GM18909 (cell line): Measurements from ENCODE around the gene CAMK2A.
A peak's percentile ranks its signal among the peaks of the same experiment; 100 is the strongest.

ENCODE experiments used
- ATAC-seq: cut with Tn5 transposase; IDR thresholded peaks from one replicate; pipeline ENCODE4 v1.9.1; 2021; ENCODE audit warnings: mild to moderate bottlenecking; ENCODE audit not compliant: unreplicated experiment, poor library complexity

CAMK2A gene

DNA sequence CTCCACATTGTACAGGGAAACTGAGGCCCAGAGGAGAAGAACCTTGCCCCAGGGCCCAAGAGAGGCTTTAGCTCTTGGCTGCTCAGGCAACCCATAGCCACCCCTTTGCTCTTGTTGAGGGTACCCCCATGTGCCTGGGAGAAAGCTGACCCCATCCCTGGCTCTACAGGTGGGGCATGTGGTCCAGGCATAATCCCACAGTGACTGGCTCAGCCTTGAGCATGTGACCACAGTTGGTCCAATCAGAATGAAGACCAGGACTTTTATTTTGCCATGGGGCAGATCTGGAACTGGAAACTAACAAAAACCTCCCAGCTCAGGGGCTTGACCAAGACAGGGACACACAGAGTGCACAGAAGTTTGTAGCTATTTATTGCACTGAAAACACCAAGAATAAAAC is 70.4 kb downstream of the CAMK2A start:
- no peak for ATAC-seq

DNA sequence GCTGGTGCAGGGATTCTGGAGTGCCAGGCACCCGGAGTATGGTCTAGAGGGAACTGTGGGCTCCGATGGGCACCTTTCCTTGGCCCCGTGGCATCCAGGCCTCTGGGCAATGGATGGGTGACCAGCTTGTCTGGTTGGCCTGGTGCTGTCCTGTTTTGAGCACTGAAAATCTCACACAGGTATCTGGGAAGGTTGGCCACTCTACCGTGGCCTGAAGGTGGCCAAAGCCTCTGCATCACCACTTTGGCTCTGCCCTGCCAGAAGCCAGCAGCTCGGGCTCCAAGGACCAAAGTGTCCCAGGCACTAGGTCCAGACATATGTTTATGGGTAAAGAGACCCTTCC is 70.9 kb downstream of the CAMK2A start:
- no peak for ATAC-seq

DNA sequence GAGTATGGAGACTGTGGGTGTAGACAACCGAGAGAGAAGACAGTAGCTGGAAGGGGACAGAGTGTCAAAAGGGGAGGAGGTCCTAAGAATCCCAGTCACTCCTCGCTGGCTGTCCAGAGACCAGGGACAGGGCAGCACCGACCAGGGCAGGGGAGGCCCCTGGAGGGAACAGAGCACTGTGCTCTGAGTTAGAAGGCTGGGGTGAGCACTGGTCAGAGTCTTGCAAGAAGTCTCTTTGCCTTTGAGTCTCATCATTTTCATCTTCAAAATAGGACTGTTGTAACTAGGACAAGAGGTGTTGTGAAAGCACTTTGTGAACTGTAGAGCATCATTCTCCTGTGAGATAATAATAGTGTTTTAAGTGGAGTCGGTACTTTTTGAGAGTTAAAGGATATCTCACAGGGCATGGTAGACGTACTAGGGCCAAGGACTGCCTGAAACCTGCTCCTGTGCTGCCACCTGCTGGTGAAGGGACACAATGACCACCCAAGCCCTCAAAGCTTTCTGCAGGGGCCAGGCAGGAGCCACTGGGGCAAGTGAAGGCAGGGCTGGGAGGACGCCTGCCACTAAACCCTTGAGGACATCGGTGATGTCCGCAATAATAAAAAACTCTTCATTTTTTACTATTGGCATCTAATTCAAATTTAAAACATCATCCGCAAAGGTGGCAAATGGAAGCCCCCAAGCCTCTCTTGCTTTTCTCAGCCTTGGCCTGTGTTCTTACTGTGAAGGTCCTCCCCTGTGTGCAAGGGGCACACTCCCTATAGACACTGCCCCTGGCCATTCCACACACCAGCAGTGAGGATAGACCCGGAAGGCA is 71.5 kb downstream of the CAMK2A start:
- peak; percentile 84 for ATAC-seq

DNA sequence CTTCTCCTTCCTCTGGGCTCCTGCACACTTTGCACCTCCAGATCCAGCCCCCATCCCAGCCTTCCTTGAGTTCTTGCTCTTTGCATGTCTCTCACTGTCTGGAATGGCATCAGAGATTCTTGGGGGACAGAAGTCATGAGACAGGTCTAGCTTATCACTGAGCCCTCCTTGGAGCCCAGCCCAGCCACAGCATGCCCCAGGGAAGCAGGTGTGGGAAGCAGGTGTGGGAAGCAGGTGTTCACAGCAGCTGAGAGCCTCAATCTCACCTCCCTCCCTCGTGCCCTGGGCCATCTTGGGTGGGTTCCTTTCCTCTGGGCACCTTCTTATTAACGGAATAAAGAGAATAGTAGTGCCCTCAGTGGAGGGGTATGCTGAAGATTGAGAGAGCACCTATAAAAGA is 72.5 kb downstream of the CAMK2A start:
- no peak for ATAC-seq

DNA sequence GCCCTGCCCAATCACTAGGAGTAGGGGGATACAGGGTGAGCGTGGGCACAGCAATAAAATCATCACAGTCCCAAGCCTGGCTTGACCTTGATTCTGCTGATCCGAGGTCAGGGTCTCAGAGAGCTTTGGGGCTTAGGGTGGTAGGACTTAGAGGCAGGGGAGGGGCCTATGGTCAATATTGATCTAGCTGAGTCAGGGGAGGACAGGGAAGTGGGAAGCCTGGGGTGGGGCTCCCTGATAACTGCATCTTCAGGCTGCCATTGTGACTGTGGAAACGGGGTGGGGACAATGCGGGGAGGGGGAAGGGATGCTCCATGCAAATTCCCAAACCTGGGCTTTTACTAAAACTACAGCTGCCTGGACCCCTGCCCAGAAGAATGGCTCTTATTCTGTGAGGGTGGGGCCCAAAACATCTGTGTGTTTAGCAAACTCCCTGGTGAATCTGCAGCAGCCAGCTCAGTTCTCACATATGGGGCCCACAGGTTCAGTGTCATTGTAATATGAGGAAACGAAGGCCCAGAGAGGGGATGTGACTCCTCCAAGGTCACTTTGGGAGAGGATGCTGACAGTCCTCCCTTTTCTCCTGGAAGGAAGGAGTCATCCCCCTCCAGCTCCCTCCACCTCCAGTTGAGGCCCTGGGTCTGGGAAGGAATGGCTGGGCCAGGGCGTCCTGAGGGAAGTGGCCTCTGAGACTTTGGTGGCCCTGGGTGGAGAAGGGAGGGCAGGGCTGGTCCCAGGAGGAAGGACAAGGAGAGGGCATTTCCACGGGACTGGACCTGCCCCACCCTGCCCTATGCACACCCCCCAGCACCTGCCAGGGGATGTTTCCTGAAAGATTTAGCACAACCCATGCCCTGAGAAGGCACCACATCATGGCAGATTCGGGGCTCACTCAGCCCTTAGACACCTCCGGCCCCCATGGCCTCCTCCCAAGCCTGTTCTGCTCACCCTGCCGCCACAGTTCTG is 73.3 kb downstream of the CAMK2A start:
- ATAC-seq: no peak

DNA sequence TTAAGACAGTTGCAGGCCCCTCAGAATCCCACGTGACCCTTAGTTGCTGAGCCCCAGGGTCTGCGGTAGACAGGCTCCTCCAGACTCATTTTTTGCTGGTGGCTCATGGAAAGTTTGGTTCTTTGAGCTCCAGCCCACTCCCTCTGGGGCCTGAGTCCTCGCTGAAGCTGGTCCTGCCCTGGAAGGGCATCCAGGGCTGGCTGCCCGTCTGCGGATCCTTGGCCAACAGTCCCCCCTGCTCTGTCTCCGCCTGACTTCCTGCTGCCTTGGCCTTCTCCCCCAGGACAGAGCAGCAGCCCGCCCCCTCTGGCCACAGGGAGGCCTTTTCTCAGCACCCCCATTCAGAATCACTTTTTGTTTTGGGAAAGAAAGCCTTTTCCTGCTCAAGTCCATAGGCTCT is 75.3 kb downstream of the CAMK2A start:
- ATAC-seq: no peak

DNA sequence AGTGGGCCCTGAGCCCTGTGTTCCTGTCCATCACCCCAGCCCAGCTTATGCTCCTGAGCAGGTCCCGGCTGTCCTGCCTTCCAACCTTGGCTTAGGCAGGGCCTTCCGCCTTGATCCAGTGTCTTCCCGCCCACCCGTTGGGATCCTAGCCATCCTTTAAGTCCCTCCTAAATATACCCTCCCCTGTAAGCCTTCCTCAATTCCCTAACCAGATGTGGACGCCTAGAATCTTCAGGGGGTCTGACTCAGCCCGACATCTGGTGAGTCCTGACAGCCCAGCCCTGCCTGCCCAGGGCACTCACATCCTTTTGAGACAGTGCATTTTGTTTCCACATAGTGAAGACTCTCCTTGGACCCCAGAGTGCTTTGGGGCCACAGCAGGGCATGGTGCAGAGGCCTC is 76.0 kb downstream of the CAMK2A start:
- ATAC-seq: no peak

DNA sequence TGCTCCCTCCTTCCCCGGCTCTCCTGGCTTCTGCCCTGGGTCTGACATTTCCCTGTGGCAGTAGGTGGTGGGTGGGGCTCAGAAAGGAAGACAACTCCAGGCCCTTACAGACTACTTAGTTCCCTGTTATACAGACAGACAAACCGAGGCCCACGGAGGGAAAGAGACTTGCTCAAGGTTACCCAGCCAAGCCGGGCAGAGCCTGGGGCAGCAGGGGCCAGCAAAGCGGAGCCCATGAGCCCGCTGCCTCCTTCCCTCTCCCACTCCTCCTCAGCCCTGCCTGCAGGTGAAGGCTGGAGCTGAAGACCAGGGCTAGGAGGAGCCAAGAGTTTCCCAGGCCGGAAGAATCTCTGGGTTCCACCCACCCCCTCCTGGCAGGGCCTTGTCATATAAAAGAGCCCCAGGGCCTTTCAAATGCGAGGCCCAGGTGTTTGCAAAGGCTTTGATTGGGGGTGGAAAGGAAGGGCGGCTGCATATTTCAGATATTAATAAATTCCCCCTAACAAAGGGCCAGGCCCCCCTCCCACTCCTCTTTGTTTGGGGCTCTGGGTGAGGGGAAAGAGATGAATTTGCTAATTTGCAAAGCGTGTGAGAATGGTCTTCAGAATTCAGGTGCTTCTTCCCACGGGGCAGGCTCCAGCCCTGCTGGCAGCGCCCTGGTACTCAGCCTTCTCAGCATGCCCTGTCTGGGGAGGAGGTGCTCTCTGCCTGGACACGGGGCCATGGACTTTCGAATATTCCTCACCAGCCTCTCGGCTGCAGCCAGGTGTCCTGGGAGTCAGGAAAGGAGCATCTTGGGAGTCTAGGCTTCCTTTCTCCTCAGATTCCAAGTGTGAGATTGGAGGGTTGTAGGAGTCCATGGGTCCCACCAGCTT is 78.2 kb downstream of the CAMK2A start:
- no peak for ATAC-seq

DNA sequence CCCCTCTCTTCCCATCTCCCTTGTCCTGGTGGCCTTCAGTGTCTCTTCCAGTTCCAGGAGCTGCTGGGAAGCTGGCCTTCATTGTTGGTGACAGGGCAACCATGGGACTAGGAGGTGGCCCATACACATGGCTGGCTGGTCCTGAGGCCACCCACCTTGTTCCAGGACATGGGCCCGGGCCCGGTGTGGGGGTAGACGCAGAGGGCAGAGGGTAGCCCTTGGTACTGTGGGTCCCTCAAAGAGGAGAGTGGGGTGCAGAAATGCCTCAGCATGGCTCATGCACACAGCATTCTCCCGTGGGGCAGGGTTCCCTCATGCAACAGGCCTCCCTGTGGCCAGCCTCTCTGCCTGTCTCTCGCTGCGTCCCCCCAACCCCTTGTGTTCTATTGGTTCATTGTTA is 78.9 kb downstream of the CAMK2A start:
- ATAC-seq: no peak

DNA sequence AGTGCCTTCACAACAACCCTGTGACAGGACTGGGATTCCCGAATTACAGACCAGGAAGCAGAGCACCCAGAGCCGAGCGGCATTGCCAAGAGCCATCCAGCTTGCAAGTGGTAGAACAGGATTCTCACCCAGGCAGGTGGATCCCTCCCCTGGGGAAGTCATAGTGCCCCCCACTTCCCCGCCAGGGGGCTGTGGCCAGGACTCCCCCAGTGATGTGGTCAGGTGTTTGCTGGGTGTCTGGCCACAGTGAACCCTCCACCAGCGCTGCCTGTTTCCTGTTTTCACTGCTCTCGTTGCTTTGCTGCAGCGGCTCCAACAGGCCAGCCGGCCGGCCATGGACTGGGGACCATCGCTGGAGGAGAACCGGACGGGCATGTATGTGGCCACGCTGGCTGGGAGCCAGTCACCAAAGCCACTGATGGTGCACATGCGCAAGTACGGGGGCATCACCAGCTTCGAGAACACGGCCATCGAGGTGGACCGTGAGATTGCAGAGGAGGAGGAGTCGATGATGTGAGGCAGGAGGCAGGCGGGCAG is 80.4 kb downstream of the CAMK2A start:
- ATAC-seq: no peak

DNA sequence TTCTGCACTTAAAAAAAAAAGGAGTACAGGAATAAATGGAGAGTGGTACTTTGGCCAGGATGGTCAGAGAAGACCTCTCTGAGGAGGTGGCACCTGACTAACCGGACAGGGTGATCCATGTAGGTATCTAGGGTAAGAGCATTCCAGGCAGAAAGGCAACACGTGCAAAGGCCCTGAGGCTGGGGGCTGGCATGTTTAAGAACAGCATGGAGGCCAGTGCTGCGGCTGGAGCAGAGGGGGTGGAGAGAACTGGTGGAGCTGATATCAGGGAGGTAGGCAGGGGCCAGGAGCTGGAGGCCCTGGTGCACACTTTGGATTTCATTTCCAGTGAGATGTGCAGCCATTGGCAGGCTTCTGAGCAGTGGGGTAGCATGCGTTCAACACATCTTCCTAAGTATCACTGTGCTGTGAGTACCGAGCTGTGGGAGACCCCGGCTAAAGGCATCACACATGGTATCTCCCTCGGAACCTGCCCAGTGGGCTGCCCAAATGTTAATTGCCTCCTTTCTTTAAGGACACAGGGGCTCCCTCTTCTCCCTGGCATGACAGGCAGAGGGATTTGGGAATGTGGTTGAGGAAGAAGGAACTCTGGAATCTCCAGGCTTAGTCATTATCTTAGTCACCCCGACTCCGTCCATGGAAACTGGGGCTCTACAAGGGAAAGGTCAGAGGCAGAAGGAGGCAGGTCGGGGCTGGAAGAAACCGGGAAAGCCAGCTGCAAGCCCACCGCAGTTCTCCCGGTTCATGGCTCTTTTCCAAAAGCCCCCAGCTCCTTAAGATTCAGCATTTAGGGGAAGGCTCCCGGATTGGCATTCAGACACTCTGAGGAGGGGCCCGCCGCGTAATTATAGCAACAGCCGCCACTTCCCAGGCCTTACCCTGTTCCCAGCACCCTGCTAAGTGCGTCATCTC is 81.1 kb downstream of the CAMK2A start:
- ATAC-seq: no peak

DNA sequence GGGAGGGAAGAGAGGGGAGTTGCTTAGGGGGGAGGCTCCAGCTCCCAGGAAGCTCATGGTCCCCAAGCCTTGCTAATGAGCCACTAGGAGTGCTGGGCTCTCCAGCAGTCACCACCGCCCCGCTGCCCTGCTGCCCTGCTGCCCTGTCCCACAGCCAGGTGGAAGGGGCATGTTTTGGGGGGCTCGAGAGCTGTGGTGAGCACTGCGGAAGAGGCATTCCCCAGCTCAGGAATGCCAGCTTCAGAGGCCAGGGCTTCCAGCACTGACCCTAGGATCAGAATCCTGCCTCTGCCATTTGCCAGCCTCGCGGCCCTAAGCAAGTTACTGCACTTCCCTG is 82.8 kb downstream of the CAMK2A start:
- ATAC-seq: no peak

DNA sequence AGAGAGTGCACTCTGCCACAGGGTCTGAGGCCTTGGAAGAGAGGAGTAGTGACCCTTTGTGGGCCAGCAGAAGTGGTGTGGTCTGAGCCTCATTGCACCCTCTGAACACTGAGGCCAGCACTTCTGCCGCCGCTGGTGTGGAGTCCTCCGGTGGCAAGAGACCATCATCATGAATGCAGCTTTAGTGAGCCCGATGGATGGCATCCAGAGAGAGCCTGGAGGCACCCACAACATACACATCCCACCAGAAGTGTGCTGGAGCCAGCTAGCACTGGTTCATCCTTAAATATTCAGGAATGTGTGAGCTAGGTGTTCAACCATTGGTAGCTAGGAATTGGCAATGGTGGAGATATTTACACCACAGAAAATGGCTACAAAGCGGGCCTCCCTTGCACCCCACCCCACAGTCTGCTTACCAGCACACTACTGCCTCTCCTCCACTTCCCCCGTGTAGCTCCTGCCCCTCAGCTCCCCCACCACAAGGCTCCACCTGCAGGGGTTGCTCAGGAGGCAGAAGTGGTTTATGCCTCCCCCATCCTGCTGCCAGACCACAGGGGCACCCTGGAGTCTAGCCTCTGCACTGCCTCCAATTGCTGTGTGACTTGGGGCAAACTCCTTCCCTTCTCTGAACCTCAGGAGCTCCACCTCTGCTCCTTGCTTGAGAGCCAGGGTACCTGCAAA is 83.3 kb downstream of the CAMK2A start:
- ATAC-seq: no peak

DNA sequence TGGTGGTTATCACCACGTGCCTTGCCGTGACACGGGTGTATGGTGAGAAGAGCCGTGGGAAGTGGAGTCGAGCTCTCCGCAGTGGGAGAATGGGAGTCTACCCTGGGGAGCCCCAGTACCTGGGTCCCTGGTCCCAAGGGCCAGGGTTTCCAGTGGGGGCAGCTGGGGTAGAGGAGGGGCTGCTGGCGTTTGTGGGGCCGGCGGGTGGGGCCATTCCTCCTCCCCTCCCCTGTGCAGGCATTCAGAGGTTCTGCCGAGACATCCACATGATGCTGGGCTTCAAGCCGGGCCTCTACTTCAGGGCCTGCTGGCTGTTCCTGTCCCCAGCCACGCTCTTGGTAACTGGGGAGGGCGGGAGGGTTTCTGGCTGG is 85.0 kb downstream of the CAMK2A start:
- ATAC-seq: no peak

DNA sequence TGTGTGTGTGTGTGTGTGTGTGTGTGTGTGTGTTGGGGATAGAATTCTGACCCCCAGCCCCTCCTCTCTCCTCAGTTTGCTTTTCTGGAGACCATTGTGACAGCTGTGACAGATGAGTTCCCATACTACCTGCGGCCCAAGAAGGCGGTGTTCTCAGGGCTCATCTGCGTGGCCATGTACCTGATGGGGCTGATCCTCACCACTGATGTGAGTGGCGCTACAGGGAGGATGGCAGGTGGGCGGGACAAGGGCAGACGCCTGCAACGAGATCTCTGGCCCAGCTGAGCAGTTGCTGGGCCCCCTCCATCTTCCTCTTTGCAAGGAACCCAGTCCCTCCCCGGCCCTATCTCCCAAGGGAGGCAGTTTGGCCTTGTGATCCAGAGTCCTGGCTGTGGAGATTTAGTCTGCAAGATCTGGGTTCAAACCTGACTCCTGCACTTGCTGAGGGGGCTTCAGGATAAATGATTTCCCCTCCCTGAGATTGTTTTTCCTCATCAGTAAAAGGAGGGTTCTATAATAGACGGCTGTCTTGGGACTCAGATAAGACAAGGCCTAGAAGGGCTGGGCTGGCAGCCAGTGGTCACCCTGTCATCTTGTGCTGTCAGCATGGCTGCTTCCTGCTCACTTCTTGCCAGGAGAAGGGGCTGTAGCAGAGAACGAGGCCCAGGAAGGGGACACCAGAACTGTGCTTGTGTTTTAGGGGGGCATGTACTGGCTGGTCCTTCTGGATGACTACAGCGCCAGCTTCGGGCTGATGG is 85.6 kb downstream of the CAMK2A start:
- no peak for ATAC-seq

DNA sequence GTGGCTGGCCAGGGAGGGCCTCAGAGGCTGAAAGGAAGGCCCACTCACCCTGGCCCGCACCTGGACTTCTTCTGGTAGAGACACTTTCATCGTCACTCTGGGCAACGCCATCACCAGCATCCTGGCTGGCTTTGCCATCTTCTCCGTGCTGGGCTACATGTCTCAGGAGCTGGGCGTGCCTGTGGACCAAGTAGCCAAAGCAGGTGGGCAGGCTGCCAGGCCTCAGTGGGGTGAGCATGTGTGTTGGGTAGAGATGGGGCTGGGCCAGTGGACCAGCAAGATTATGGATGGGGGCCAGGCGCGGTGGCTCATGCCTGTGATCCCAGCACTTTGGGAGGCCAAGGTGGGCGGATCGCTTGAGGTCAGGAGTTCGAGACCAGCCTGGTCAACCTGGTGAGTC is 87.1 kb downstream of the CAMK2A start:
- ATAC-seq: no peak

DNA sequence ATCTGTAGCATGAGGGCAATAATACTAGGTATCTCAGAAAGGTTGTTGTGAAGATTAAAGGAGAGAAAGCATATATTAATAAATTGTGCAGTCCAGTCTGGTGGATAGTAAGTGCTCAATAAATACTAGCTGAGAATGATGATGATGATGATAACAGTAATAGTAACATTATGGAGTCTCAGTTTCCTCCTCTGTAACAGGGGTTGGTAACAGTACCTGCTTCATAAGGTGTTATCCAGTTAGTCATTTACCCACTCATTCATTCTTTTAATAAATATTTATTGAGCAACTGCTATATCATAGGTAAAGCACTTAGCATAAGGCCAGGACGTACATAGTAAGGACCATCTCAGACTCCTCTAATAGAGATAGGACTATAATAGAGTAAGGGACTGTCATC is 92.1 kb downstream of the CAMK2A start:
- ATAC-seq: no peak

DNA sequence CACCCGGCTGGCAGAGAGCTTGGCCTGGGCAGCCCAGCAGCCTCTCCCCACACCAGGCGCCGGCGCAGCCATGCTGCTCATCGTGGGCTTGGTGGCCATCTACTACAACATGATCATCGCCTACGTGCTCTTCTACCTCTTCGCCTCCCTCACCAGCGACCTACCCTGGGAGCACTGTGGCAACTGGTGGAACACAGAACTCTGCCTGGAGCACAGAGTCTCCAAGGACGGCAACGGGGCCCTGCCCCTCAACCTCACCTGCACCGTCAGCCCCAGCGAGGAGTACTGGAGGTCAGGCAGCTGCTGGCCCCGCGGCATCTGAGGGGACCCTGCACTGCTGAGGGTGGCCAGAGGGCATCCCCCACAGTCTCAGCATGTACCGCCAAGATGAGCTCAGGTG is 92.6 kb downstream of the CAMK2A start:
- no peak for ATAC-seq
